ENCODE measurements around the gene PHRF1. TPM values are rescaled to one million over a fixed set of nuclear protein-coding genes. Genes with fewer than 3 reads are reported as not detected.

PHRF1 gene
- total RNA-seq, 6 experiments from 2014 or later, result 15.4 to 21.9 (median 20.3) TPM

MicroRNA genes within 50 kb of the gene (microRNA counts, 767-probe panel; counts per million panel counts)
- 237 counts per million for microRNA hsa-miR-210

Small RNA genes lying within 50 kb of the gene (microRNA-seq; reads per million reads assigned to microRNA genes)
- gene MIR210, result 252 to 336 reads per million in 2 donors

Small RNA genes lying within 50 kb of the gene (small RNA-seq; reads per million reads assigned to genes)
- 16.2 to 16.4 reads per million in 2 experiments for gene MIR210

Other genes with a start within 250 kb of the PHRF1 start
- under 1 TPM in 2 of 6 experiments, not detected in 4; 0.05 to 0.07 TPM for gene B4GALNT4, start 207.0 kb upstream of the PHRF1 start, total RNA-seq
- 1 to 10 TPM in 1 of 6 experiments, under 1 TPM in 2, not detected in 3; 0.43 to 1.5 (median 0.47) TPM for gene PKP3, start 182.3 kb upstream of the PHRF1 start, total RNA-seq
- 100 to 1,000 TPM in 2 of 6 experiments, 10 to 100 TPM in 4; 48.2 to 133 (median 66.3) TPM for gene SIGIRR, start 161.5 kb upstream of the PHRF1 start, total RNA-seq
- 1 to 10 TPM in 1 of 6 experiments, under 1 TPM in 4, not detected in 1; 0.09 to 1.0 (median 0.28) TPM for gene ANO9, start 134.5 kb upstream of the PHRF1 start, total RNA-seq
- 10 to 100 TPM in 4 of 6 experiments, 1 to 10 TPM in 2; 8.4 to 21.9 (median 11.4) TPM for gene PTDSS2, start 126.2 kb upstream of the PHRF1 start, total RNA-seq
- 100 to 1,000 TPM in 2 of 6 experiments, 10 to 100 TPM in 4; 66.4 to 135 (median 76.2) TPM for gene RNH1, start 69.2 kb upstream of the PHRF1 start, total RNA-seq
- gene HRAS, start 40.9 kb upstream of the PHRF1 start, total RNA-seq, result 10 to 100 TPM in 5 of 6 experiments, 1 to 10 TPM in 1; 7.6 to 20.9 (median 14.8) TPM
- gene LRRC56, start 38.9 kb upstream of the PHRF1 start, total RNA-seq, result 1 to 10 TPM in 1 of 6 experiments, under 1 TPM in 4, not detected in 1; 0.12 to 1.1 (median 0.71) TPM
- gene LMNTD2, start 15.7 kb upstream of the PHRF1 start, total RNA-seq, result 10 to 100 TPM in 1 of 6 experiments, 1 to 10 TPM in 5; 4.7 to 14.7 (median 7.9) TPM
- gene RASSF7, start 15.5 kb upstream of the PHRF1 start, total RNA-seq, result 10 to 100 TPM; 20.5 to 61.1 (median 39.5) TPM
- gene IRF7, start 39.5 kb downstream of the PHRF1 start, total RNA-seq, result 10 to 100 TPM; 27.3 to 72.8 (median 47.7) TPM
- gene CDHR5, start 48.5 kb downstream of the PHRF1 start, total RNA-seq, result 100 to 1,000 TPM in 2 of 6 experiments, 10 to 100 TPM in 4; 59.4 to 162 (median 80.7) TPM
- gene SCT, start 50.7 kb downstream of the PHRF1 start, total RNA-seq, result not detected
- under 1 TPM in 4 of 6 experiments, not detected in 2; 0.31 to 0.90 (median 0.41) TPM for gene DRD4, start 60.8 kb downstream of the PHRF1 start, total RNA-seq
- 10 to 100 TPM; 11.3 to 17.9 (median 14.0) TPM for gene DEAF1, start 118.8 kb downstream of the PHRF1 start, total RNA-seq
- gene TMEM80, start 119.3 kb downstream of the PHRF1 start, total RNA-seq, result 10 to 100 TPM in 3 of 6 experiments, 1 to 10 TPM in 3; 6.9 to 15.5 (median 10.5) TPM
- 100 to 1,000 TPM in 5 of 6 experiments, 10 to 100 TPM in 1; 95.8 to 184 (median 120) TPM for gene EPS8L2, start 129.8 kb downstream of the PHRF1 start, total RNA-seq
- gene TALDO1, start 171.0 kb downstream of the PHRF1 start, total RNA-seq, result 100 to 1,000 TPM; 102 to 184 (median 150) TPM
- 10 to 100 TPM; 15.8 to 31.9 (median 27.7) TPM for gene GATD1, start 201.0 kb downstream of the PHRF1 start, total RNA-seq
- not detected for gene CEND1, start 213.6 kb downstream of the PHRF1 start, total RNA-seq
- gene SLC25A22, start 221.8 kb downstream of the PHRF1 start, total RNA-seq, result 10 to 100 TPM; 20.6 to 40.2 (median 29.9) TPM
- 10 to 100 TPM in 2 of 6 experiments, 1 to 10 TPM in 4; 6.5 to 11.8 (median 9.8) TPM for gene PIDD1, start 228.8 kb downstream of the PHRF1 start, total RNA-seq
- 100 to 1,000 TPM; 212 to 574 (median 457) TPM for gene RPLP2, start 233.5 kb downstream of the PHRF1 start, total RNA-seq
- gene PNPLA2, start 242.4 kb downstream of the PHRF1 start, total RNA-seq, result 10 to 100 TPM; 33.2 to 97.1 (median 69.6) TPM